Loucy (cell line): ENCODE measurements around the gene GRB2.

Source experiments
- CTCF ChIP-seq: fragments of 200-600 bp; sonication (generic); conservative IDR thresholded peaks from 2 replicates; pipeline ENCODE4 v1.5.1; 2014; ENCODE audit warnings: mild to moderate bottlenecking, antibody characterized with exemption, low read length
- EZH2phosphoT487 ChIP-seq: fragments of 200-600 bp; IDR thresholded peaks from 2 replicates; pipeline ENCODE4 v1.6.1; 2018; ENCODE audit warnings: antibody characterized with exemption, mild to moderate bottlenecking, moderate library complexity, borderline replicate concordance

- TF ChIP-seq CTCF (no peak), EZH2phosphoT487 (no peak)
These were observed 20.7 kb downstream of the GRB2 start for GRCh38 chr17:75384751-75385150.
